Activated CD4-positive, alpha-beta T cell treated with anti-CD3 and anti-CD28 coated beads for 36 hours (primary cell): ENCODE measurements around the gene TMEM42. TPM values are rescaled to one million over a fixed set of nuclear protein-coding genes. Genes with fewer than 3 reads are reported as not detected.

Source experiments
- ATAC-seq: fragments of 200-7000 bp; cut with Tn5 transposase; one replicate; pipeline ENCODE4 v1.10.0; 2021; ENCODE audit warnings: mild to moderate bottlenecking, moderate library complexity
- CTCF ChIA-PET: fragments of 350-600 bp; sonication (Branson Sonifier 250); formaldehyde crosslinking; loops from one replicate; lab custom pipeline; 2021; ENCODE audit warnings: antibody characterized with exemption; lab: Charles Lee
- POLR2A ChIA-PET: fragments of 350-600 bp; sonication (Branson Sonifier 250); formaldehyde crosslinking; loops from one replicate; lab custom pipeline; 2021; ENCODE audit warnings: antibody characterized with exemption, inconsistent platforms; lab: Charles Lee
- DNase-seq: peaks from one replicate; pipeline ENCODE4 v3.0.0-alpha.2; 2020
- H3K27ac Mint-ChIP-seq: one replicate; pipeline ENCODE4 v1.8.0; 2021; ENCODE audit warnings: mixed read lengths
- H3K27me3 Mint-ChIP-seq: one replicate; pipeline ENCODE4 v1.8.0; 2021; ENCODE audit warnings: mixed read lengths
- H3K36me3 Mint-ChIP-seq: one replicate; pipeline ENCODE4 v1.8.0; 2021; ENCODE audit warnings: low read depth, mixed read lengths
- H3K4me1 Mint-ChIP-seq: one replicate; pipeline ENCODE4 v1.8.0; 2021; ENCODE audit warnings: mixed read lengths
- H3K4me3 Mint-ChIP-seq: one replicate; pipeline ENCODE4 v1.8.0; 2021; ENCODE audit warnings: mild to moderate bottlenecking, moderate library complexity, mixed read lengths
- H3K9me3 Mint-ChIP-seq: one replicate; pipeline ENCODE4 v1.8.0; 2021; ENCODE audit warnings: low read depth, mixed read lengths
- intact Hi-C, 2 experiments: fragments of 100-400 bp; cut with DNase I in 1 of 2; cut with micrococcal nuclease in 1 of 2; formaldehyde crosslinking; loops; one replicate each; pipeline versions ENCODE4 v1.14.2 to v1.15.1; 2022 to 2024; cut with DNase I, micrococcal nuclease
- total RNA-seq, 2 experiments: library from RNA; stranded (reverse); gene quantifications; one replicate each; pipeline ENCODE4 v1.2.3, GENCODE V29; 2021

TMEM42 gene
- total RNA-seq, 2 experiments from 2014 or later: 7.6 to 10.9 TPM

DNA sequence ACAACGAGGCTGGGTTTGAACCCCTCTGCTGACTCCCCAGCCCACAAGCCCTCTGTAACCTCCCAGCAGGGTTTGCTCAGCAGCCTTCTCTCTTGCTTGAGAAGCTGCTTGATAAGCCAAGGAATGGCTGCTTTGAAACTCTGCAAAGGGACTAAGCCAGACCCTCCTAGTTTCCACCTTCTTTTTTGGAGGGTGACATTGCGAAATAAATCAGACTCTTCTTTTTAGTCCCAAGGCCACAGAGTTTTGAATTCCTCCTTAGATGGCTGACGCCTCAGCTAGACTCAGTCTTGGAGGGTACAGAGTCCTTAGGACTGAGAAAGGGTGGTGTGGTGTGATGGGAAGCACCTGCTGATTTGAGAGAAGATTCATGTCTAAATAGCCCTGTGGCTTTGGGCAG is 13.9 kb downstream of the TMEM42 start:
- Mint-ChIP-seq H3K27me3 (peaks cover 2% of the 10 kb centered on the region), H3K4me1 (no peaks in the 10 kb centered on the region), H3K27ac (no peak overlapping the region), H3K9me3 (no peaks in the 10 kb centered on the region), H3K36me3 (no peaks in the 10 kb centered on the region), H3K4me3 (no peak overlapping the region)
- CTCF ChIA-PET: interaction anchor here (0.7 kb wide), 1 partner anchor 397 kb away, joined by 3 read pairs; no protein-coding TSS in a partner anchor
- POLR2A ChIA-PET: no interaction called here
- no peak for ATAC-seq
- intact Hi-C loops: no loop called here
- no peak for DNase-seq

DNA sequence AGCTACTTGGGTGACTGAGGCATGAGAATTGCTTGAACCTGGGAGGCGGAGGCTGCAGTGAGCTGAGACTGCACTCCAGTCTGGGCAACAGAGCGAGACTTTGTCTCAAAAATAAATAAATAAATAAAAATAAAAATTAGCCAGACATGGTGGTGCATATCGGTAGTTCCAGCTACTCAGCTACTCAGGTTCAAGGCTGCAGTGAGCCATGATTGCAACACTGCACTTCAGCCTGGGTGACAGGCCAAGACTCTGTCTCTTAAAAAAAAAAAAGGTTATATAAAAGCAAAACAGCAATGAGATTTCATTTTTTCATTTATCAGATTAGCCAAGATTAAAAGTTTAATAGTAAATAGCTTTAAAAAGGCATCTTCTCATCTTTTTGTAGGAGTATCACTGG is 15.6 kb downstream of the TMEM42 start:
- Mint-ChIP-seq H3K4me3 (no peak overlapping the region), H3K9me3 (no peaks in the 10 kb centered on the region), H3K36me3 (no peaks in the 10 kb centered on the region), H3K27me3 (peaks cover 2% of the 10 kb centered on the region), H3K4me1 (no peaks in the 10 kb centered on the region), H3K27ac (no peak overlapping the region)
- intact Hi-C loops: no loop called here
- DNase-seq (no peak), ATAC-seq (no peak)
- ChIA-PET POLR2A (no interaction called here), CTCF (interaction anchor here (1.1 kb wide), 1 partner anchor 30 kb away, joined by 3 read pairs; no protein-coding TSS in a partner anchor)

DNA sequence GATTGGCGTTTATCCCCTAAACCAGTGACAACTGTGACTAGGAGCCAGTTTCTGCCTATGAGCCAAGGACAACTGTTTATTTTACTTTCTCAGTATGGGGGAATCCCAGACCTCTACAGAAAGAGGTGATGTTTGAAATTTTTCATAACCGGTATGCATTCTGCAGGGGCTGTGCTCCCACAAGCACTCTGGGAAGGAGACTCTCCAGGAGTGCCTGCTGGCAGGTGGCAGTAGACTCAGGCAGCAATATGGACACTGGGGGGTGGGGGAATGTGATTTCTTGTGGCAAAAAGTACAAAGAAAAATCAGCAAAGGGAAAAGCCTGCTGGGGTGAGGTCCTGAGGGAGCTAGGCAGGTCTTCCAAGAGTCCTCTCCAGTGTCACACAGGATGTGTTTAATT is 18.6 kb downstream of the TMEM42 start:
- H3K9me3 Mint-ChIP-seq: no peaks in the 10 kb centered on the region
- ATAC-seq: no peak

DNA sequence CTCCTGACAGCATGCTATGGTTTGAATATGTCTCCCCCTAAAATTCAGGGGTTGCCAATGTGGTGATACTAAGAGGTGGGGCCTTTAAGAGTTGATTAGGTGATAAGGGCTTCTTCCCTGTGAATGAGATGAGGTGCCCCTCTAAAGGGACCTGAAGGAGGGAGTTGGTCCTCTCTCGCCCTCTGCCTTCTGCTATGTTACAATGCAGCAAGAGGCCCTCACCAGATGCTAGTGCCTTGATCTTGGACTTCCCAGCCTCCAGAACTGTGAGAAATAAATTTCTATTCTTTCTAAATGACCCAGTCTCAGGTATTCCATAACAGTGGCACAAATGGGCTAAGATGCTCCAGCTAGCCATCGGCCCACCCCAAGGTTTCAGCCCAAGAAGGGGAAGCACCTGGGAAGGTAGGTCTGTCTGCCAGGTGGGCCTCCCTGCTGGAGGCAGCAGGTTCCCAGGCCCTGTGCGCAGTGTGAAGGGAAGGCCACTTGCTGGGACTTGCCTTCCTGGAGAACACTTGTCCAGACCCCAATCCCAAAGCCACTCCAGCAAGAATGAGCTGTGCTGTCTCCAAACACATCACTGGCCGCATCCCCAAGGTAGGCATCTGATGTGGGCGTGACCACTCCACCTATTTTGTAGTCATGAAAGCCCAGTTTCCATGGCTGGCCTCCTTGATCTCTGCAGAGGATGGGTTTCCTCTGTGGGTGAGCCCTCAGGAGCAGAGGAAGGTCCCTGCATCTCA is 21.7 kb downstream of the TMEM42 start:
- POLR2A ChIA-PET: interaction anchor here (0.6 kb wide), 1 partner anchor 1935 kb away, joined by 3 read pairs; no protein-coding TSS in a partner anchor
- DNase-seq: no peak
- no peaks in the 10 kb centered on the region for H3K9me3 Mint-ChIP-seq
- H3K36me3 Mint-ChIP-seq: no peaks in the 10 kb centered on the region
- H3K4me1 Mint-ChIP-seq: no peaks in the 10 kb centered on the region
- H3K27ac Mint-ChIP-seq: no peak overlapping the region
- H3K27me3 Mint-ChIP-seq: peaks cover 14% of the 10 kb centered on the region
- CTCF ChIA-PET: interaction anchor here (0.6 to 0.7 kb wide), 3 partner anchors 26 to 543 kb away, joined by 3 to 4 read pairs (median 3); no protein-coding TSS in a partner anchor
- intact Hi-C loops: no loop called here
- no peak overlapping the region for H3K4me3 Mint-ChIP-seq
- ATAC-seq: no peak

More for the DNA sequence above, 18.6 kb downstream of the TMEM42 start:
- H3K27me3 Mint-ChIP-seq: peaks cover 4% of the 10 kb centered on the region
- ChIA-PET POLR2A (no interaction called here), CTCF (no interaction called here)
- H3K27ac Mint-ChIP-seq: no peak overlapping the region
- no peaks in the 10 kb centered on the region for H3K36me3 Mint-ChIP-seq
- intact Hi-C loops: no loop called here
- H3K4me3 Mint-ChIP-seq: no peak overlapping the region
- no peaks in the 10 kb centered on the region for H3K4me1 Mint-ChIP-seq
- DNase-seq: no peak

DNA sequence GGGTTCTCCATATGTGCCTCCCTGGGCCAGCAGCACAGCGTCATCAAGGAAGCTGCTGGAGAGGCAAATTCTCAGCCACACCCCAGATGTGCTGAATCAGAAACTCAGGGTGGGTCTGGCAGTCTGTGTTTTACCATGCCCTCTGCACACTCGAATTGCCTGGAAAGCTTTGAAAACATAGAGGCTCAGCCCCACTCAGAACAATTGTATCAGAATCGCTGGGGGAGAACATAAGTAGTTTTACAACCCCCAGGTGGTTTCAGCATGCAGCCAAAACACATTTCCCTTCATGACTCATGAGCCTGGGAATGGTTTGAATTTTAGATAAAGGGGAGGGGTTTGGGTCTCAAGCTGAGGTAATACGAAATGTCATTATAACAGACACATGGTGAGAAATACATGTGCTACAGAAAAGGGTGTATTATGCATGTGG is 22.3 kb downstream of the TMEM42 start:
- CTCF ChIA-PET: no interaction called here

DNA sequence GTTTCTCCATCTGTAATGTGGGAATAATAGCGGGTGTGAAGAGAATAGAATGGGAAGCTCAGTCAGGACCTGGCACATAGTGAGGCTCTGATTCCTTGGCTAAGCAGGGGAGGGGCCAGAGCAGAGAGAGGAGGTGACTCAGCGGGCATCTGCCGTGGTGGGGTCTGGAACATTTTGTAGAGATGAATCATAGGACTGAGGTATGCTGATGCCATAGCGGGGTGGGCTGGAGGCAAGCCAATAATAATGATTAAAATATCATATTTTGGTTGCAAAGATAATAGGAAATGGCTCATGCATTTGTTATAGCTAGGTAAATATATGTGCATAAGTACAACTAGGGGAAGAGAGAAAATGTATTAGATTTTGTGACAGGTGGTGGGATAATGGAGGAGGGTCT is 23.9 kb downstream of the TMEM42 start:
- Mint-ChIP-seq H3K9me3 (no peaks in the 10 kb centered on the region), H3K27ac (no peak overlapping the region), H3K4me1 (no peaks in the 10 kb centered on the region), H3K36me3 (no peaks in the 10 kb centered on the region), H3K4me3 (no peak overlapping the region), H3K27me3 (peaks cover 14% of the 10 kb centered on the region)
- ChIA-PET CTCF (interaction anchor here (0.9 kb wide), 1 partner anchor 29 kb away, joined by 3 read pairs; no protein-coding TSS in a partner anchor), POLR2A (no interaction called here)
- intact Hi-C loops: no loop called here
- no peak for ATAC-seq
- no peak for DNase-seq

More for the DNA sequence above, 22.3 kb downstream of the TMEM42 start:
- POLR2A ChIA-PET: no interaction called here
- intact Hi-C loops: no loop called here
- Mint-ChIP-seq H3K27me3 (peaks cover 14% of the 10 kb centered on the region), H3K9me3 (no peaks in the 10 kb centered on the region), H3K4me3 (no peak overlapping the region), H3K4me1 (no peaks in the 10 kb centered on the region), H3K36me3 (no peaks in the 10 kb centered on the region), H3K27ac (no peak overlapping the region)
- DNase-seq (no peak), ATAC-seq (no peak)

DNA sequence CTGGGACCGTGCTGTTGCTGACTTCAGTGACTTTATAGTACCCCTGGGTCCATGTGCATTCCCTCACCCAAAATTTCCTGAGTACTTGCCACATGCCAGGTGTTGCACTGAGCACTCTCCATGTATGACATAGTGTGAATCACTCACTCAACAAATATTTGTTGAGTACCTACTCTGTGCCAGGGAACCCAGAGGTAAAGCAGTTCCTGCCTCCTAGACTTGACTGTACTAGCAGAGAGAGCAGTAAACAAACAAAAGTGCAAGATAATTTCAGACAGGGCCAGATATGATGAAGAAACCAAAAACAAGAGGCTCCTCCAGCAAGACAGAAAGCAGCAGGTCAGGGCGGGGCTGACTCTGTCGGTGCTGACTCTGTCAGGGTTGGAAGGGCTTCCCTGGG is 24.8 kb downstream of the TMEM42 start:
- no peak for ATAC-seq
- DNase-seq: no peak
- Mint-ChIP-seq H3K27me3 (peaks cover 14% of the 10 kb centered on the region), H3K4me1 (no peaks in the 10 kb centered on the region), H3K9me3 (no peaks in the 10 kb centered on the region), H3K4me3 (no peak overlapping the region), H3K36me3 (no peaks in the 10 kb centered on the region), H3K27ac (no peak overlapping the region)
- POLR2A ChIA-PET: no interaction called here
- intact Hi-C loops: no loop called here
- CTCF ChIA-PET: no interaction called here

DNA sequence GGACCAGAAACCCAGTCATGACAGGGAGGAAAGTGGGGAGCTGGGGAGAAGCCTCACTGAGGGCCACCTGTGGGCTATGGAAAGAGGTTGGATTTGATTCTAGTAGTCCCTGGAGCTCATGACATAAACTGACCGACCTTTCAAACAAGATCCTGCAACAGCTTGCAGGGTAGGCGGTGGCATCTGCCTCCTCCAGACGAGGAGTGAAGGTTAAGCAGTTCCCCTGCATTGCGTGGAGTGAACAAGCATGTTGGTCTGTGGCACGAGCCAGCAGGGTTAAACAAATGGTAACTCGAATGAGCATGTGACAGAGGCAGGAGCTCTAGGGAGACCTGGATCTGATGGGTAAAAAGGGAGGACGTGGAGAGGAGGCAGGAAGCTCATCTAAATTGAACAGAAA is 25.4 kb downstream of the TMEM42 start:
- no peak overlapping the region for H3K4me3 Mint-ChIP-seq
- ChIA-PET POLR2A (no interaction called here), CTCF (no interaction called here)
- no peak overlapping the region for H3K27ac Mint-ChIP-seq
- H3K36me3 Mint-ChIP-seq: no peaks in the 10 kb centered on the region
- intact Hi-C loops: no loop called here
- ATAC-seq (no peak), DNase-seq (no peak)
- peaks cover 14% of the 10 kb centered on the region for H3K27me3 Mint-ChIP-seq
- no peaks in the 10 kb centered on the region for H3K9me3 Mint-ChIP-seq
- no peaks in the 10 kb centered on the region for H3K4me1 Mint-ChIP-seq

DNA sequence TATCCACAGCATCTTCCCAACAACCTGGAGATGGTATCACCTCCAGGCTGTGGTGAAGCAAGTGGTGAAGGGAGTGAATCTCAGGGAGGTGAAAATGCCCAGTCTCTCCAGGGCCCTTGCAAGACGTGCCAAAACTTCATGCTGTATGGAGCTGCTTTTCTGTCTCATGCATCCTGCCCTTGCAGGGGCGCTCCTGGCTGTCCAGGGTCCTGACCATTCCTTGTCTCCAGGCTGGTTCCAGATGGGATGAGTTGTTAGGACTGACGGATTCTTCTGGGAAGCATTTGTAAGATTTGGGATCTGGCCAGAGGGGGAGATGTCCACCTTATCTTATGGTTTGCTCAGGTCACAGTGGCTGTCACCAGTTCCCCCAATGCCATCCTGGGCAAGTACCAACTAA is 28.5 kb downstream of the TMEM42 start:
- H3K9me3 Mint-ChIP-seq: no peaks in the 10 kb centered on the region
- POLR2A ChIA-PET: no interaction called here
- CTCF ChIA-PET: no interaction called here
- H3K27ac Mint-ChIP-seq: no peak overlapping the region
- DNase-seq: no peak
- intact Hi-C loops: no loop called here
- H3K36me3 Mint-ChIP-seq: no peaks in the 10 kb centered on the region
- ATAC-seq: no peak
- no peaks in the 10 kb centered on the region for H3K4me1 Mint-ChIP-seq
- peaks cover 13% of the 10 kb centered on the region for H3K27me3 Mint-ChIP-seq
- H3K4me3 Mint-ChIP-seq: no peak overlapping the region

DNA sequence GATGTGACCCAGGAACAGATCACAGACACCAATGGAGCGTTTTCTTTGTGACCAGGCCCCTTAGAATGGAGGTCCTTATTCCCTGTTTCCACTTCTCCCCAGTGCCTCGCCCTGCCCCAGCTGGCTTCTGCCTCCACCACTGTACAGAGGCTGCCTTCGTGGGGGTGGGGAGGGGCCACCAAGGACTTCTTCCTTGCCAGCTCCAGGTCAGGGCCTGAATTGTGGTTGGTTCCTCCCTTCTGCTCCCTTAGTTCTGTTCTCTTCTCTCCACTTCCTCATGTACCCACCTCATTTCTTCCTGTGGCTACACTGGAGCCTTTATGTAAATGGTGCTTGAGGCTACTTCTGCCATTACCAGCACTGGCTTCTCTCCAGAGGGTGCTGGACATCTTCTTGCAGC is 29.1 kb downstream of the TMEM42 start:
- Mint-ChIP-seq H3K36me3 (no peaks in the 10 kb centered on the region), H3K27me3 (peaks cover 7% of the 10 kb centered on the region), H3K4me3 (no peak overlapping the region), H3K4me1 (no peaks in the 10 kb centered on the region), H3K27ac (no peak overlapping the region), H3K9me3 (no peaks in the 10 kb centered on the region)
- ATAC-seq (no peak), DNase-seq (no peak)
- intact Hi-C loops: no loop called here
- POLR2A ChIA-PET: no interaction called here
- CTCF ChIA-PET: no interaction called here

DNA sequence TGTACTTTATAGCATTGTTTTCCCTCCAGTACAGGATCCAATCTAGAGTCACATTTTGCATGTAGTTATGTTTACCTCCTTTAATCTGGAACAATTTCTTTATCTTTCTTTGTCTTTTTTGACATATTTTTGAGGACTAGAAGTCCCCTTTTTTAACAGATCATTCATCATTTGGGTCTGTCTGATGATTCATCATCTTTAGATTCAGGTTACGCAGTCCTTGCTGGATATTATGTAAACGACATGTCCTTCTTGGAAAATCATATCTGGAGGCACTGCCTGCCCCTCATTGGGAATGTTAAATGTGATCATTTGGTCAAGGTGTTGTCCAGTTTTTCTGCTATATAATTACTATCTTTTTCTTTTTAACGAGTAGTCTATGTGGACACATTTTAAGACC is 31.0 kb downstream of the TMEM42 start:
- ATAC-seq (no peak), DNase-seq (no peak)
- Mint-ChIP-seq H3K9me3 (no peaks in the 10 kb centered on the region), H3K27ac (no peak overlapping the region), H3K4me1 (no peaks in the 10 kb centered on the region), H3K27me3 (no peaks in the 10 kb centered on the region), H3K4me3 (no peak overlapping the region), H3K36me3 (no peaks in the 10 kb centered on the region)
- ChIA-PET POLR2A (no interaction called here), CTCF (no interaction called here)
- intact Hi-C loops: no loop called here

DNA sequence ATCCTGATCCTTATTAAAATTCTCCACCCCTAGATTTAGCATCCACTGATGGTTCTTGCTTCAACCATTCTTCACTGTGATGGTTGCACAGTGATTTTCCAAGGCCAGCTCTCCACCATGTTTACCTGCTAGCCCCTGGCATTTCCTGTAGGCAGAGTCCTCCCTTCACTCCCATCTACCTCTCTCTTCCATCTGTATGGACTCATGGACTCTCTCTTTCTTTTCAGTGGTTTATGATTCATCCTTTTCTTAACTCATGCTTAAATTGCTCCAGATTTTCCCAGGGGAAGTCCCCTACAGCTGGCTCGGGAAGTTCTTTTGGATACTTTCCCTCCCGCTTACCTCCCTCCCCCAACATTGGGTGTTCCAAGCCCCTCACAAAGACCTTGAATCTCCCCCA is 31.4 kb downstream of the TMEM42 start:
- Mint-ChIP-seq H3K4me3 (no peak overlapping the region), H3K9me3 (no peaks in the 10 kb centered on the region), H3K27ac (no peak overlapping the region), H3K4me1 (no peaks in the 10 kb centered on the region), H3K27me3 (no peaks in the 10 kb centered on the region), H3K36me3 (no peaks in the 10 kb centered on the region)
- ATAC-seq: no peak
- POLR2A ChIA-PET: no interaction called here
- DNase-seq: no peak
- intact Hi-C loops: no loop called here
- CTCF ChIA-PET: no interaction called here
